Upper lobe of left lung (tissue), 6 donors: ENCODE results near the gene SCGB3A2. TPM values are rescaled to one million over a fixed set of nuclear protein-coding genes. Genes with fewer than 3 reads are reported as not detected.
A peak's percentile ranks its signal among the peaks of the same experiment; 100 is the strongest.

Source experiments
- ATAC-seq, 2 donors: fragments of 200-7000 bp; cut with Tn5 transposase; one replicate each; pipeline ENCODE4 v1.9.1; 2022; ENCODE audit warnings: mild to moderate bottlenecking in 2 of 2, moderate library complexity in 2 of 2; ENCODE audit not compliant: low FRiP score in 2 of 2
- DNase-seq, 2 donors: peaks; one replicate each; pipeline ENCODE4 v3.0.0-alpha.2; 2019 to 2020
- H3K27ac ChIP-seq, 4 donors: fragments of 200-600 bp; sonication (generic); one replicate each; pipeline ENCODE4 v1.5.1; 2016 to 2019
- H3K27me3 ChIP-seq, 4 donors: fragments of 200-600 bp; sonication (generic); one replicate each; pipeline ENCODE4 v1.5.1; 2017 to 2019
- H3K36me3 ChIP-seq, 4 donors: fragments of 200-600 bp; sonication (generic); one replicate each; pipeline ENCODE4 v1.5.1; 2016 to 2019
- H3K4me1 ChIP-seq, 4 donors: fragments of 200-600 bp; sonication (generic); one replicate each; pipeline ENCODE4 v1.5.1; 2018 to 2019
- H3K4me3 ChIP-seq, 4 donors: fragments of 200-600 bp; sonication (generic); one replicate each; pipeline ENCODE4 v1.5.1; 2017 to 2019; ENCODE audit warnings: mild to moderate bottlenecking in 2 of 4, moderate library complexity in 1 of 4
- H3K9me3 ChIP-seq, 4 donors: fragments of 200-600 bp; sonication (generic); one replicate each; pipeline ENCODE4 v1.5.1; 2018 to 2019
- EP300 ChIP-seq, 4 donors: sonication (generic); formaldehyde crosslinking; IDR thresholded peaks; one replicate each; pipeline ENCODE4 v1.5.1; 2017; ENCODE audit warnings: antibody characterized with exemption in 4 of 4, control low read depth in 2 of 4
- POLR2A ChIP-seq, 4 donors: fragments of 450-650 bp; IDR thresholded peaks; one replicate each; pipeline ENCODE4 v1.5.1; 2016 to 2017; ENCODE audit warnings: antibody characterized with exemption in 4 of 4, mild to moderate bottlenecking in 2 of 4
- POLR2AphosphoS5 ChIP-seq, 2 donors: sonication (generic); formaldehyde crosslinking; IDR thresholded peaks; one replicate each; pipeline ENCODE4 v1.5.1; 2017; ENCODE audit warnings: antibody characterized with exemption in 2 of 2
- WGBS, 2 donors: methylation state at CpG; one replicate each; pipeline ENCODE4 v1.1.5; 2017 to 2018; 5-methylcytosine and 5-hydroxymethylcytosine counted together
- total RNA-seq, 6 donors: library from RNA; depleted of rRNA in 4 of 6; stranded (reverse); fragments of >200 nt in 4 of 6; gene quantifications; one replicate each; pipeline versions ENCODE4 v1.1.0 to v1.2.1, GENCODE V29; 2016 to 2021
- TF ChIP-seq, protein P1 (sequence below), 6 experiments: fragments of 450-650 bp in 4 of 6; fragments of 200-600 bp in 2 of 6; sonication (generic) in 2 of 6; IDR thresholded peaks; one replicate each; pipeline ENCODE4 v1.5.1; 2016 to 2019; ENCODE audit warnings: antibody characterized with exemption in 6 of 6
- donor health status: DM: no; HTN: no; CAD: no; lungs with moderate emphysema.
- donor health status: DM: no; HTN: yes; CAD: no; lungs with severe emphysema.

Gene SCGB3A2
- total RNA-seq, 6 donors from 2014 or later, result 324 to 1,419 (median 520) TPM

DNA sequence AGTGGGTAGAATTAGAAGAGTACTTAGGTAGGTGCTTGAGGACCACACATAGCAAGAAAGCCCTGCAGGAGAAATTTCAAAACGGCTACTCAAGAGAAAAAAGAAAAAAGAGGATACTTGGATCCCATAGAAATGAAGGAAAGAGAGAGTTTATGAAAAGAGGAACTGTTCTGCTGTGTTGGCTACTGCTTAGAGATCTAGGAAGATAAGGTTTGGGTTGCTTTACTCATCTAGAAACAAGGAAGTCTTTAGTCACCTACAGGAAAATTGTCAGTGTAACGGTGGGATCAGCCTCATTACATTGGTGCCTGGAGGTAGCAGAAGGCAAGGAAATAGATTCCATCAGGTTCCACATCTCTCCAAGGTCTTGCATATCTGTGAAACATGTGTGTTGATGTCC, 42.6 kb downstream of the SCGB3A2 start:
- Histone ChIP-seq H3K9me3 (no peaks in the 10 kb centered on the region), H3K4me1 (no peaks in the 10 kb centered on the region), H3K27me3 (no peaks in the 10 kb centered on the region), H3K4me3 (no peak overlapping the region), H3K36me3 (no peaks in the 10 kb centered on the region), H3K27ac (no peak overlapping the region)
- TF ChIP-seq POLR2AphosphoS5 (IDR thresholded peaks at IDR 0.05) (no peak), EP300 (IDR thresholded peaks at IDR 0.05) (no peak), POLR2A (IDR thresholded peaks at IDR 0.05) (no peak)
- TF ChIP-seq, protein P1, sequence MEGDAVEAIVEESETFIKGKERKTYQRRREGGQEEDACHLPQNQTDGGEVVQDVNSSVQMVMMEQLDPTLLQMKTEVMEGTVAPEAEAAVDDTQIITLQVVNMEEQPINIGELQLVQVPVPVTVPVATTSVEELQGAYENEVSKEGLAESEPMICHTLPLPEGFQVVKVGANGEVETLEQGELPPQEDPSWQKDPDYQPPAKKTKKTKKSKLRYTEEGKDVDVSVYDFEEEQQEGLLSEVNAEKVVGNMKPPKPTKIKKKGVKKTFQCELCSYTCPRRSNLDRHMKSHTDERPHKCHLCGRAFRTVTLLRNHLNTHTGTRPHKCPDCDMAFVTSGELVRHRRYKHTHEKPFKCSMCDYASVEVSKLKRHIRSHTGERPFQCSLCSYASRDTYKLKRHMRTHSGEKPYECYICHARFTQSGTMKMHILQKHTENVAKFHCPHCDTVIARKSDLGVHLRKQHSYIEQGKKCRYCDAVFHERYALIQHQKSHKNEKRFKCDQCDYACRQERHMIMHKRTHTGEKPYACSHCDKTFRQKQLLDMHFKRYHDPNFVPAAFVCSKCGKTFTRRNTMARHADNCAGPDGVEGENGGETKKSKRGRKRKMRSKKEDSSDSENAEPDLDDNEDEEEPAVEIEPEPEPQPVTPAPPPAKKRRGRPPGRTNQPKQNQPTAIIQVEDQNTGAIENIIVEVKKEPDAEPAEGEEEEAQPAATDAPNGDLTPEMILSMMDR (IDR thresholded peaks at IDR 0.05), result no peak
- ATAC-seq (peak in 1 of 2 donors; percentile 32), DNase-seq (no peak)
- WGBS, 2 donors, result 27 to 52% methylated on average over 2 of the region's 2 CpGs

DNA sequence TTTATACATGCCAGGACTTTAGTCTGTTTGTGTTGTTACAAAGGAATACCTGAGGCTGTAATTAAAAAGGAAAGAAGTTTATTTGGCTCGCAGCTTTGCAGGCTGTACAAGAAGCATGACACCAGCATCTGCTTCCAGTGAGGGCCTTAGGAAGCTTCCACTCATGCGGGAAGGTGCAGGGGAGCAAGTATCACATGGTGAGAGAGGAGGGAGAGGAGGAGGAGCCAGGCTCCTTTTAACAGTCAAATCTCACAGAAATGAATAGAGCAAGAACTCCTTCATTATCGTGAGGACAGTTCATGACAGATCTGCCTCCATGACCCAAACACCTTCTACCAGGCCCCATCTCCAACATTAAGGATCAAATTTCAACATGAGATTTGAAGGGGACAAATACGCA, 46.5 kb downstream of the SCGB3A2 start:
- H3K27ac ChIP-seq, result no peak overlapping the region
- TF ChIP-seq, protein P1 (IDR thresholded peaks at IDR 0.05), result no peak
- TF ChIP-seq EP300 (IDR thresholded peaks at IDR 0.05), result no peak
- no peak for TF ChIP-seq POLR2AphosphoS5 (IDR thresholded peaks at IDR 0.05)
- no peak for TF ChIP-seq POLR2A (IDR thresholded peaks at IDR 0.05)
- DNase-seq, result no peak
- ATAC-seq, result no peak
- 82 to 91% methylated on average over 4 of the region's 4 CpGs for WGBS, 2 donors
- H3K27me3 ChIP-seq, result no peaks in the 10 kb centered on the region
- H3K4me3 ChIP-seq, result no peak overlapping the region
- no peaks in the 10 kb centered on the region for H3K4me1 ChIP-seq
- no peaks in the 10 kb centered on the region for H3K9me3 ChIP-seq
- H3K36me3 ChIP-seq, result no peaks in the 10 kb centered on the region

- no peak for DNase-seq
- TF ChIP-seq POLR2AphosphoS5 (IDR thresholded peaks at IDR 0.05) (no peak), POLR2A (IDR thresholded peaks at IDR 0.05) (no peak), EP300 (IDR thresholded peaks at IDR 0.05) (no peak)
- TF ChIP-seq, protein P1 (IDR thresholded peaks at IDR 0.05), result no peak
- no peak overlapping the region for H3K4me3 ChIP-seq
- no peaks in the 10 kb centered on the region for H3K27me3 ChIP-seq
- H3K4me1 ChIP-seq, result peaks cover 0 to 5% (median 0%) of the 10 kb centered on the region in 4 donors
- ATAC-seq, result no peak
- H3K36me3 ChIP-seq, result no peaks in the 10 kb centered on the region
- H3K9me3 ChIP-seq, result no peaks in the 10 kb centered on the region
- 22 to 28% methylated on average over 3 of the region's 3 CpGs for WGBS, 2 donors
- no peak overlapping the region for H3K27ac ChIP-seq
These were observed 49.4 kb downstream of the SCGB3A2 start for GRCh38 chr5:147927901-147928300.

DNA sequence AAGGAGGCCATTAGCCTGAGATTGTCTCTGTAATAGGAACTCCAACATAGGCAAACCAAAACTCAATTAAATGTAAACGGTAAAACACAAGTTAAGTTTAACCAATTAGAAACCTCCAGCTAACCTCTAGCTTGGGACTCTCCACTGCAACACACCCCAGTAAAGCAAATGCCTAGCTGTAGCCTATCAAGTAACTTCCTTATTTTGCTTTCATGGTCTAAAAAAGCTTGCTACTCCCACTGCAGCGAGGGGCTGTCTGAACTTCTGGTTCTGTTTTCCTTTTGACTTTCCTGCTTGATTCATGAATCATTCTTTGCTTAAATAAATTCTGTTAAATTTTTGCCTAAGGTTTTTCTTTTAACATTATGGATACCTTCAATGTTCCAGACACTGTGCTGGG, 52.3 kb downstream of the SCGB3A2 start:
- peak in 1 of 2 donors; percentile 60 for ATAC-seq
- H3K4me3 ChIP-seq, result no peak overlapping the region

More for the DNA sequence above, 52.3 kb downstream of the SCGB3A2 start:
- H3K4me1 ChIP-seq, result peaks cover 0 to 5% (median 0%) of the 10 kb centered on the region in 4 donors
- H3K36me3 ChIP-seq, result no peaks in the 10 kb centered on the region
- H3K9me3 ChIP-seq, result no peaks in the 10 kb centered on the region
- H3K27me3 ChIP-seq, result no peaks in the 10 kb centered on the region
- H3K27ac ChIP-seq, result no peak overlapping the region
- DNase-seq, result no peak
- WGBS, 2 donors, result 57 to 84% methylated on average over 2 of the region's 2 CpGs
- TF ChIP-seq EP300 (IDR thresholded peaks at IDR 0.05) (no peak), POLR2A (IDR thresholded peaks at IDR 0.05) (no peak), POLR2AphosphoS5 (IDR thresholded peaks at IDR 0.05) (no peak)
- TF ChIP-seq, protein P1 (IDR thresholded peaks at IDR 0.05), result no peak

Other genes starting within 250 kb of the SCGB3A2 start
- 1 to 10 TPM in 5 of 6 donors, under 1 TPM in 1; 0.91 to 8.4 (median 6.0) TPM for gene JAKMIP2, start 96.0 kb upstream of the SCGB3A2 start, total RNA-seq
- gene SPINK1, start 47.0 kb upstream of the SCGB3A2 start, total RNA-seq, result 10 to 100 TPM in 2 of 6 donors, not detected in 4; 10.0 to 14.3 TPM
- gene C5orf46, start 27.8 kb downstream of the SCGB3A2 start, total RNA-seq, result not detected
- gene SPINK5, start 185.3 kb downstream of the SCGB3A2 start, total RNA-seq, result 1 to 10 TPM in 5 of 6 donors, under 1 TPM in 1; 0.91 to 6.2 (median 2.7) TPM